K562 (cell line): ENCODE measurements around the gene C4A. TPM values are rescaled to one million over a fixed set of nuclear protein-coding genes. Genes with fewer than 3 reads are reported as not detected.
A peak's percentile ranks its signal among the peaks of the same experiment; 100 is the strongest.

ENCODE experiments used
- CREBBP ChIP-seq: IDR thresholded peaks from one replicate; pipeline ENCODE4 v1.6.1; 2012; ENCODE audit warnings: low read depth, mild to moderate bottlenecking, control low read depth, inconsistent platforms, low read length
- FIP1L1 ChIP-seq: fragments of 200-400 bp; formaldehyde crosslinking; IDR thresholded peaks from 2 replicates; pipeline ENCODE4 v1.6.1; 2018; ENCODE audit warnings: mild to moderate bottlenecking, low read depth, low read length; ENCODE audit not compliant: poor library complexity, severe bottlenecking
- FOXM1 ChIP-seq, 2 experiments: fragments of 450-650 bp in 1 of 2; sonication (generic) in 1 of 2; formaldehyde crosslinking in 1 of 2; IDR thresholded peaks; 2 replicates each; pipeline versions ENCODE4 v1.6.1 to v1.9.0; 2017 to 2022; ENCODE audit warnings: low read depth in 2 of 2, mild to moderate bottlenecking in 2 of 2, missing genetic modification reagents in 1 of 2, moderate library complexity in 1 of 2
- GMEB1 ChIP-seq: fragments of 250-450 bp; sonication (Bioruptor Pico); IDR thresholded peaks from 2 replicates; pipeline ENCODE4 v1.4.0; 2020; ENCODE audit warnings: mild to moderate bottlenecking
- HDAC8 ChIP-seq: fragments of 450-650 bp; IDR thresholded peaks from 2 replicates; pipeline ENCODE4 v1.6.1; 2016; ENCODE audit warnings: mild to moderate bottlenecking, missing genetic modification characterization, moderate library complexity, missing compliant biosample characterization
- NR0B1 ChIP-seq: fragments of 450-650 bp; IDR thresholded peaks from one replicate; pipeline ENCODE4 v1.6.1; 2018; ENCODE audit warnings: mild to moderate bottlenecking, moderate library complexity; ENCODE audit not compliant: partially characterized antibody
- PRDM10 ChIP-seq: fragments of 450-650 bp; IDR thresholded peaks from 2 replicates; pipeline ENCODE4 v1.6.1; 2018; ENCODE audit not compliant: partially characterized antibody
- SAFB2 ChIP-seq: fragments of 200-400 bp; formaldehyde crosslinking; IDR thresholded peaks from 2 replicates; pipeline ENCODE4 v1.6.1; 2018; ENCODE audit warnings: borderline replicate concordance, low read length, low read depth, moderate library complexity; ENCODE audit not compliant: severe bottlenecking
- TAF7 ChIP-seq: fragments of 450-650 bp; IDR thresholded peaks from 2 replicates; pipeline ENCODE4 v1.6.1; 2016; ENCODE audit warnings: missing genetic modification characterization, missing compliant biosample characterization
- U2AF1 ChIP-seq: fragments of 200-400 bp; formaldehyde crosslinking; optimal IDR thresholded peaks from 2 replicates; pipeline ENCODE3; 2017; ENCODE audit warnings: mild to moderate bottlenecking, low read depth, low read length, moderate library complexity
- ZNF79 ChIP-seq: fragments of 250-450 bp; sonication (Bioruptor Pico); IDR thresholded peaks from 2 replicates; pipeline ENCODE4 v1.4.0; 2020; ENCODE audit warnings: low read depth, mild to moderate bottlenecking, moderate library complexity
- polyA plus RNA-seq, 8 experiments: library from polyadenylated mRNA; depleted of rRNA in 4 of 8; stranded (reverse) in 5 of 8; unstranded in 3 of 8; fragments of >200 nt; fragmentation: Nextera tagmentation in 2 of 8; fragmentation: Illumina TruSeq in 1 of 8; extraction: Ambion mirVana in 2 of 8; extraction: Trizol in 1 of 8; gene quantifications; 2 replicates each; pipeline versions ENCODE4 v1.2.1 to v1.2.3, GENCODE V29; 2011 to 2014; ENCODE audit warnings: inconsistent platforms in 1 of 8, missing spikeins in 1 of 8
- total RNA-seq, 7 experiments: library from RNA; depleted of rRNA in 6 of 7; stranded (reverse); fragments of >200 nt in 6 of 7; fragmentation: Illumina TruSeq in 2 of 7; extraction: Trizol in 2 of 7; gene quantifications; 2 replicates each; pipeline versions ENCODE4 v1.2.1 to v1.2.3, GENCODE V29; 2011 to 2021; ENCODE audit warnings: low replicate concordance in 1 of 7

The C4A gene
- total and polyA plus RNA-seq, 9 of the 15 experiments (the other 6 are each of a cell fraction or from before 2014, with no cell fraction given): 0.27 to 7.6 (median 5.0) TPM

GRCh38 chr6:32045811-32046449, 64.1 kb downstream of the C4A start (continued):
- no peak for TF ChIP-seq NR0B1
- no peak for TF ChIP-seq CREBBP
- 0 out of 2 replicates have a peak, but pooled peaks have one; percentile 35 for TF ChIP-seq HDAC8 (tag)
- no peak for TF ChIP-seq U2AF1
- TF ChIP-seq FIP1L1: no peak
- peak; percentile 7 for TF ChIP-seq PRDM10
- TF ChIP-seq ZNF79 (CRISPR knock-in tag): no peak
- peak; percentile 29; the same call in 1 of the 2 replicates for TF ChIP-seq TAF7 (tag)
- TF ChIP-seq FOXM1 (IDR thresholded peaks at IDR 0.05; ENCODE audit: low read depth): no peak
- no peak for TF ChIP-seq FOXM1 (CRISPR knock-in tag; IDR thresholded peaks at IDR 0.05; ENCODE audit: low read depth)
- no peak for TF ChIP-seq GMEB1 (CRISPR knock-in tag)
- no peak for TF ChIP-seq SAFB2
